GM12892 (cell line): ENCODE measurements around the gene TTLL6.

Source experiments
- DNase-seq: peaks from one replicate; pipeline ENCODE4 v3.0.0; 2011; ENCODE audit not compliant: insufficient read length
- FAIRE-seq: peaks from 2 replicates; lab custom pipeline; 2011; peaks lifted over from hg19 to GRCh38; lab: Jason Lieb, UNC
- POLR2A ChIP-seq: IDR thresholded peaks from 2 replicates; pipeline ENCODE4 v1.6.1; 2011; ENCODE audit warnings: low read depth, low read length, control low read depth
- POLR2AphosphoS5 ChIP-seq: IDR thresholded peaks from 2 replicates; pipeline ENCODE4 v1.6.1; 2011; ENCODE audit warnings: low read depth, low read length, control low read depth
- TAF1 ChIP-seq: IDR thresholded peaks from 2 replicates; pipeline ENCODE4 v1.6.1; 2011; ENCODE audit warnings: low read depth, mild to moderate bottlenecking, control low read depth, low read length, borderline replicate concordance

The TTLL6 gene

GRCh38 chr17:48753794-48754499, 63.1 kb downstream of the TTLL6 start:
- DNase-seq (no peak), FAIRE-seq (no peak)
- TF ChIP-seq POLR2A = no peak

GRCh38 chr17:48752399-48753288, 64.4 kb downstream of the TTLL6 start:
- no peak for FAIRE-seq
- no peak for DNase-seq
- TF ChIP-seq POLR2AphosphoS5 = no peak
- TF ChIP-seq TAF1 = no peak
- TF ChIP-seq POLR2A = no peak

GRCh38 chr17:48751733-48752398, 65.2 kb downstream of the TTLL6 start:
- DNase-seq (no peak), FAIRE-seq (no peak)
- TF ChIP-seq POLR2A (no peak), TAF1 (no peak), POLR2AphosphoS5 (no peak)

- DNase-seq (no peak), FAIRE-seq (no peak)
- TF ChIP-seq TAF1 (no peak), POLR2AphosphoS5 (no peak), POLR2A (no peak)
Observed at GRCh38 chr17:48751172-48751571, 65.9 kb downstream of the TTLL6 start.

GRCh38 chr17:48749621-48750553, 67.1 kb downstream of the TTLL6 start:
- DNase-seq = no peak
- TF ChIP-seq TAF1 = no peak
- no peak for FAIRE-seq

- no peak for DNase-seq
- TF ChIP-seq POLR2AphosphoS5 (no peak), POLR2A (no peak), TAF1 (no peak)
- no peak for FAIRE-seq
Observed at GRCh38 chr17:48748718-48749566, 68.1 kb downstream of the TTLL6 start.

GRCh38 chr17:48747445-48748363, 69.3 kb downstream of the TTLL6 start:
- FAIRE-seq = no peak
- TF ChIP-seq POLR2AphosphoS5 (no peak), POLR2A (no peak), TAF1 (no peak)

GRCh38 chr17:48746916-48747444, 70.0 kb downstream of the TTLL6 start:
- FAIRE-seq = no peak
- no peak for DNase-seq
- TF ChIP-seq POLR2A (no peak), TAF1 (no peak), POLR2AphosphoS5 (no peak)

More at GRCh38 chr17:48747445-48748363, 69.3 kb downstream of the TTLL6 start:
- DNase-seq = no peak

- TF ChIP-seq POLR2A (no peak), POLR2AphosphoS5 (no peak), TAF1 (no peak)
- FAIRE-seq (no peak), DNase-seq (no peak)
Observed at GRCh38 chr17:48745381-48746275, 71.4 kb downstream of the TTLL6 start.
